ENCODE results near the gene SPAG9.

GRCh38 chr17:51054748-51055147, 65.9 kb downstream of the SPAG9 start:
- no peak for TF ChIP-seq CTCF (IDR thresholded peaks at IDR 0.05; ENCODE audit: low read length)
- no peak for TF ChIP-seq EZH2phosphoT487 (IDR thresholded peaks at IDR 0.05; ENCODE audit: low read length)

Data from MM.1S (cell line).